ENCODE measurements around the gene RIPOR3.

The RIPOR3 gene

GRCh38 chr20:50727792-50728485 lies 36.6 kb upstream of the RIPOR3 start:
- no peak for TF ChIP-seq CTCF (IDR thresholded peaks at IDR 0.05)
- no peak for DNase-seq (ENCODE audit: low spot score)
- H3K4me3 ChIP-seq = no peak overlapping the region
- no peak overlapping the region for H3K27ac ChIP-seq

- no peak for TF ChIP-seq CTCF (IDR thresholded peaks at IDR 0.05)
- H3K27ac ChIP-seq = no peak overlapping the region
- no peak for DNase-seq (ENCODE audit: low spot score)
- no peak overlapping the region for H3K4me3 ChIP-seq
These were observed 35.8 kb upstream of the RIPOR3 start for GRCh38 chr20:50726955-50727791.

GRCh38 chr20:50725724-50726005 lies 34.3 kb upstream of the RIPOR3 start:
- TF ChIP-seq CTCF (IDR thresholded peaks at IDR 0.05) = no peak
- peak overlapping the region; percentile 77 to 86 for H3K27ac ChIP-seq
- no peak for DNase-seq (ENCODE audit: low spot score)
- H3K4me3 ChIP-seq = no peak overlapping the region

GRCh38 chr20:50724851-50725723 lies 33.7 kb upstream of the RIPOR3 start:
- no peak overlapping the region for H3K4me3 ChIP-seq
- DNase-seq (ENCODE audit: low spot score) = peak; percentile 95
- TF ChIP-seq CTCF (IDR thresholded peaks at IDR 0.05) = no peak
- peak overlapping the region; percentile 77 to 86 for H3K27ac ChIP-seq

GRCh38 chr20:50724112-50724725 lies 32.9 kb upstream of the RIPOR3 start:
- no peak for TF ChIP-seq CTCF (IDR thresholded peaks at IDR 0.05)
- Histone ChIP-seq H3K27ac (peak overlapping the region; percentile 77 to 86), H3K4me3 (no peak overlapping the region)
- DNase-seq (ENCODE audit: low spot score) = no peak

DNA sequence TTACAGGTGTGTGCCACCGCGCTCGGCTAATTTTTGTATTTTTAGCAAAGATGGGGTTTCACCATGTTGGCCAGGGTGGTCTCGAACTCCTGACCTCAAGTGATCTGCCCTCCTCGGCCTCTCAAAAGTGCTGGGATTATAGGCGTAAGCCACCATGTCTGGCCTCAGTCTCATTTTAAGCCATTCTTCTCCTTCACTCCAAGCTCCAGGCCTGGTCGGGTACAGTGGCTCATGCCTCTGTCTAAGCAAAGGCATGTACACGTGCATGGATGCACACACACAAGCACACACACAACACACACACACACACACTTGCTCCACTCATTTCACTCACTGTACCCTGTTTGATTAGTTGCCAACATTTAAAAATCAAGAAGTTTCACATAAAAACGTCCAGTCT lies 32.3 kb upstream of the RIPOR3 start:
- DNase-seq (ENCODE audit: low spot score) = no peak
- Histone ChIP-seq H3K27ac (peak overlapping the region; percentile 7 to 86), H3K4me3 (no peak overlapping the region)
- no peak for TF ChIP-seq CTCF (IDR thresholded peaks at IDR 0.05)

Data from coronary artery (tissue), 2 donors.